Activated CD4-positive, alpha-beta T cell treated with anti-CD3 and anti-CD28 coated beads, Interleukin-2, amount 10 ng/mL, durations not matched to agents 24 days and 14 days (primary cell): ENCODE results near the gene GALNT12. TPM values are rescaled to one million over a fixed set of nuclear protein-coding genes. Genes with fewer than 3 reads are reported as not detected.

Experiments
- DNase-seq: peaks from one replicate; pipeline ENCODE4 v3.0.0; 2022
- H3K27ac Mint-ChIP-seq: one replicate; pipeline ENCODE4 v1.8.0; 2022; ENCODE audit warnings: mild to moderate bottlenecking, mixed read lengths
- H3K27me3 Mint-ChIP-seq: one replicate; pipeline ENCODE4 v1.8.0; 2022; ENCODE audit warnings: mixed read lengths
- H3K36me3 Mint-ChIP-seq: one replicate; pipeline ENCODE4 v1.8.0; 2022; ENCODE audit warnings: low read depth, mild to moderate bottlenecking, mixed read lengths
- H3K4me1 Mint-ChIP-seq: one replicate; pipeline ENCODE4 v1.8.0; 2021; ENCODE audit warnings: mixed read lengths
- H3K4me3 Mint-ChIP-seq: one replicate; pipeline ENCODE4 v1.8.0; 2022; ENCODE audit warnings: mild to moderate bottlenecking, moderate library complexity, mixed read lengths
- H3K9me3 Mint-ChIP-seq: one replicate; pipeline ENCODE4 v1.8.0; 2021; ENCODE audit warnings: mixed read lengths
- intact Hi-C: fragments of 100-400 bp; cut with micrococcal nuclease; formaldehyde crosslinking; loops from one replicate; pipeline ENCODE4 v1.15.1; 2023
- total RNA-seq: library from RNA; stranded (reverse); gene quantifications from 2 replicates; pipeline ENCODE4 v1.2.3, GENCODE V29; 2022

The GALNT12 gene
- total RNA-seq, 1 donor from 2014 or later: 2.8 TPM

GRCh38 chr9:98789483-98790133, 17.9 kb upstream of the GALNT12 start:
- intact Hi-C loops: loop anchor here (2.0 to 5.0 kb wide), 2 partner anchors 252 to 387 kb away; no protein-coding TSS in a partner anchor
- no peak for DNase-seq
- H3K4me1 Mint-ChIP-seq: peaks cover 9% of the 10 kb centered on the region
- H3K27me3 Mint-ChIP-seq: no peaks in the 10 kb centered on the region
- no peak overlapping the region for H3K4me3 Mint-ChIP-seq
- H3K9me3 Mint-ChIP-seq: no peaks in the 10 kb centered on the region
- no peaks in the 10 kb centered on the region for H3K36me3 Mint-ChIP-seq
- no peak overlapping the region for H3K27ac Mint-ChIP-seq

- no peak for DNase-seq
- intact Hi-C loops: loop anchor here (2.0 to 5.0 kb wide), 2 partner anchors 253 to 387 kb away; no protein-coding TSS in a partner anchor
- peaks cover 2% of the 10 kb centered on the region for H3K27me3 Mint-ChIP-seq
- no peaks in the 10 kb centered on the region for H3K9me3 Mint-ChIP-seq
- H3K27ac Mint-ChIP-seq: no peak overlapping the region
- no peak overlapping the region for H3K4me3 Mint-ChIP-seq
- H3K36me3 Mint-ChIP-seq: no peaks in the 10 kb centered on the region
- H3K4me1 Mint-ChIP-seq: peaks cover 16% of the 10 kb centered on the region
Observed at GRCh38 chr9:98790134-98790841, 17.2 kb upstream of the GALNT12 start.

- peak; percentile 91 for DNase-seq
- Mint-ChIP-seq H3K4me3 (no peak overlapping the region), H3K27me3 (peaks cover 7% of the 10 kb centered on the region), H3K27ac (no peak overlapping the region), H3K9me3 (no peaks in the 10 kb centered on the region), H3K36me3 (no peaks in the 10 kb centered on the region), H3K4me1 (peaks cover 22% of the 10 kb centered on the region)
- intact Hi-C loops: loop anchor here (1.0 to 5.0 kb wide), 3 partner anchors 254 to 476 kb away; no protein-coding TSS in a partner anchor
Observed at GRCh38 chr9:98790842-98791607, 16.4 kb upstream of the GALNT12 start.

GRCh38 chr9:98791608-98792490, 15.6 kb upstream of the GALNT12 start:
- Mint-ChIP-seq H3K9me3 (no peaks in the 10 kb centered on the region), H3K27me3 (peaks cover 7% of the 10 kb centered on the region), H3K4me1 (peaks cover 22% of the 10 kb centered on the region), H3K27ac (no peak overlapping the region), H3K36me3 (no peaks in the 10 kb centered on the region), H3K4me3 (no peak overlapping the region)
- intact Hi-C loops: loop anchor here (1.0 to 5.0 kb wide), 3 partner anchors 255 to 477 kb away; no protein-coding TSS in a partner anchor
- DNase-seq: no peak

GRCh38 chr9:98793031-98793430, 14.4 kb upstream of the GALNT12 start:
- peaks cover 6% of the 10 kb centered on the region for H3K9me3 Mint-ChIP-seq
- no peak for DNase-seq
- peaks cover 25% of the 10 kb centered on the region for H3K4me1 Mint-ChIP-seq
- H3K27ac Mint-ChIP-seq: no peak overlapping the region
- H3K36me3 Mint-ChIP-seq: peaks cover under 1% of the 10 kb centered on the region
- peaks cover 12% of the 10 kb centered on the region for H3K27me3 Mint-ChIP-seq
- intact Hi-C loops: loop anchor here (5.0 kb wide), 1 partner anchor 256 kb away; no protein-coding TSS in a partner anchor
- H3K4me3 Mint-ChIP-seq: no peak overlapping the region

GRCh38 chr9:98794802-98795201, 12.7 kb upstream of the GALNT12 start:
- H3K27me3 Mint-ChIP-seq: peaks cover 18% of the 10 kb centered on the region
- H3K36me3 Mint-ChIP-seq: peaks cover 3% of the 10 kb centered on the region
- intact Hi-C loops: loop anchor here (5.0 kb wide), 1 partner anchor 258 kb away; no protein-coding TSS in a partner anchor
- peak overlapping the region; percentile 32 for H3K4me3 Mint-ChIP-seq
- peak overlapping the region; percentile 13 for H3K27ac Mint-ChIP-seq
- peaks cover 25% of the 10 kb centered on the region for H3K4me1 Mint-ChIP-seq
- no peak for DNase-seq
- peaks cover 18% of the 10 kb centered on the region for H3K9me3 Mint-ChIP-seq

- peaks cover 25% of the 10 kb centered on the region for H3K4me1 Mint-ChIP-seq
- intact Hi-C loops: no loop called here
- peaks cover 18% of the 10 kb centered on the region for H3K9me3 Mint-ChIP-seq
- no peak for DNase-seq
- peaks cover 18% of the 10 kb centered on the region for H3K27me3 Mint-ChIP-seq
- H3K4me3 Mint-ChIP-seq: peak overlapping the region; percentile 32
- H3K36me3 Mint-ChIP-seq: peaks cover 3% of the 10 kb centered on the region
- H3K27ac Mint-ChIP-seq: no peak overlapping the region
Observed at GRCh38 chr9:98795295-98795955, 12.0 kb upstream of the GALNT12 start.

GRCh38 chr9:98795970-98796363, 11.5 kb upstream of the GALNT12 start:
- peak; percentile 75 for DNase-seq
- Mint-ChIP-seq H3K27ac (no peak overlapping the region), H3K27me3 (peaks cover 18% of the 10 kb centered on the region), H3K4me3 (peak overlapping the region; percentile 32), H3K4me1 (peaks cover 24% of the 10 kb centered on the region), H3K36me3 (peaks cover 3% of the 10 kb centered on the region), H3K9me3 (peaks cover 18% of the 10 kb centered on the region)
- intact Hi-C loops: no loop called here

- intact Hi-C loops: no loop called here
- Mint-ChIP-seq H3K36me3 (peaks cover 3% of the 10 kb centered on the region), H3K4me1 (peaks cover 21% of the 10 kb centered on the region), H3K4me3 (peak within 1 kb of the TSS; percentile 87), H3K27me3 (peaks cover 18% of the 10 kb centered on the region), H3K27ac (peak within 1 kb of the TSS; percentile 59), H3K9me3 (peaks cover 18% of the 10 kb centered on the region)
- DNase-seq: peak; percentile 96
Observed at GRCh38 chr9:98796364-98797101, 10.9 kb upstream of the GALNT12 start, which contains the start of gene ANKS6. Gene ANKS6, minus strand, starts transcription at chr9:98796555. Its CDS starts 64 bp downstream, at chr9:98796491.

GRCh38 chr9:98797491-98797890, 10.0 kb upstream of the GALNT12 start:
- Mint-ChIP-seq H3K9me3 (peaks cover 18% of the 10 kb centered on the region), H3K4me1 (peaks cover 17% of the 10 kb centered on the region), H3K36me3 (peaks cover 3% of the 10 kb centered on the region), H3K4me3 (peak overlapping the region; percentile 87), H3K27ac (no peak overlapping the region), H3K27me3 (peaks cover 23% of the 10 kb centered on the region)
- intact Hi-C loops: no loop called here
- no peak for DNase-seq

GRCh38 chr9:98798254-98798653, 9.2 kb upstream of the GALNT12 start:
- Mint-ChIP-seq H3K36me3 (peaks cover 3% of the 10 kb centered on the region), H3K27me3 (peaks cover 24% of the 10 kb centered on the region), H3K4me3 (no peak overlapping the region), H3K27ac (no peak overlapping the region), H3K4me1 (peaks cover 17% of the 10 kb centered on the region), H3K9me3 (peaks cover 18% of the 10 kb centered on the region)
- intact Hi-C loops: no loop called here
- no peak for DNase-seq

- H3K27me3 Mint-ChIP-seq: peaks cover 41% of the 10 kb centered on the region
- peaks cover 18% of the 10 kb centered on the region for H3K9me3 Mint-ChIP-seq
- H3K27ac Mint-ChIP-seq: no peak overlapping the region
- H3K4me3 Mint-ChIP-seq: no peak overlapping the region
- intact Hi-C loops: no loop called here
- peaks cover 3% of the 10 kb centered on the region for H3K36me3 Mint-ChIP-seq
- no peak for DNase-seq
- peaks cover 4% of the 10 kb centered on the region for H3K4me1 Mint-ChIP-seq
Observed at GRCh38 chr9:98801561-98801960, 5.9 kb upstream of the GALNT12 start.
